Activated CD4-positive, alpha-beta T cell treated with anti-CD3 and anti-CD28 coated beads, Interleukin-2, amount 10 ng/mL, durations not matched to agents 24 days and 14 days (primary cell): ENCODE results near the gene ATG7. TPM values are rescaled to one million over a fixed set of nuclear protein-coding genes. Genes with fewer than 3 reads are reported as not detected.

ENCODE experiments used
- DNase-seq: peaks from one replicate; pipeline ENCODE4 v3.0.0; 2022
- H3K27ac Mint-ChIP-seq: one replicate; pipeline ENCODE4 v1.8.0; 2022; ENCODE audit warnings: mild to moderate bottlenecking, mixed read lengths
- H3K27me3 Mint-ChIP-seq: one replicate; pipeline ENCODE4 v1.8.0; 2022; ENCODE audit warnings: mixed read lengths
- H3K36me3 Mint-ChIP-seq: one replicate; pipeline ENCODE4 v1.8.0; 2022; ENCODE audit warnings: low read depth, mild to moderate bottlenecking, mixed read lengths
- H3K4me1 Mint-ChIP-seq: one replicate; pipeline ENCODE4 v1.8.0; 2021; ENCODE audit warnings: mixed read lengths
- H3K4me3 Mint-ChIP-seq: one replicate; pipeline ENCODE4 v1.8.0; 2022; ENCODE audit warnings: mild to moderate bottlenecking, moderate library complexity, mixed read lengths
- H3K9me3 Mint-ChIP-seq: one replicate; pipeline ENCODE4 v1.8.0; 2021; ENCODE audit warnings: mixed read lengths
- intact Hi-C: fragments of 100-400 bp; cut with micrococcal nuclease; formaldehyde crosslinking; loops from one replicate; pipeline ENCODE4 v1.15.1; 2023
- total RNA-seq: library from RNA; stranded (reverse); gene quantifications from 2 replicates; pipeline ENCODE4 v1.2.3, GENCODE V29; 2022

Gene ATG7
- total RNA-seq, 1 donor from 2014 or later, result 41.4 TPM

- Mint-ChIP-seq H3K27ac (no peak overlapping the region), H3K9me3 (no peaks in the 10 kb centered on the region), H3K4me3 (no peak overlapping the region), H3K36me3 (peaks cover 24% of the 10 kb centered on the region), H3K4me1 (peaks cover 8% of the 10 kb centered on the region), H3K27me3 (no peaks in the 10 kb centered on the region)
- intact Hi-C loops, result no loop called here
- DNase-seq, result no peak
Measured at GRCh38 chr3:11560746-11561145, 288.5 kb downstream of the ATG7 start.

GRCh38 chr3:11562277-11562881 lies 290.2 kb downstream of the ATG7 start:
- Mint-ChIP-seq H3K27me3 (no peaks in the 10 kb centered on the region), H3K36me3 (peaks cover 26% of the 10 kb centered on the region), H3K4me1 (peaks cover 7% of the 10 kb centered on the region), H3K4me3 (no peak overlapping the region), H3K27ac (no peak overlapping the region), H3K9me3 (no peaks in the 10 kb centered on the region)
- no peak for DNase-seq
- intact Hi-C loops, result no loop called here

- peaks cover 20% of the 10 kb centered on the region for H3K36me3 Mint-ChIP-seq
- peaks cover 2% of the 10 kb centered on the region for H3K4me1 Mint-ChIP-seq
- H3K4me3 Mint-ChIP-seq, result no peak overlapping the region
- H3K9me3 Mint-ChIP-seq, result no peaks in the 10 kb centered on the region
- no peak for DNase-seq
- intact Hi-C loops, result no loop called here
- H3K27ac Mint-ChIP-seq, result no peak overlapping the region
- H3K27me3 Mint-ChIP-seq, result no peaks in the 10 kb centered on the region
Measured at GRCh38 chr3:11563159-11563864, 291.1 kb downstream of the ATG7 start.

GRCh38 chr3:11563865-11564185 lies 291.6 kb downstream of the ATG7 start:
- no peak for DNase-seq
- Mint-ChIP-seq H3K36me3 (peaks cover 20% of the 10 kb centered on the region), H3K27me3 (no peaks in the 10 kb centered on the region), H3K4me3 (no peak overlapping the region), H3K4me1 (peaks cover 2% of the 10 kb centered on the region), H3K27ac (no peak overlapping the region), H3K9me3 (no peaks in the 10 kb centered on the region)
- intact Hi-C loops, result no loop called here

- DNase-seq, result no peak
- no peaks in the 10 kb centered on the region for H3K9me3 Mint-ChIP-seq
- intact Hi-C loops, result no loop called here
- no peak overlapping the region for H3K4me3 Mint-ChIP-seq
- peaks cover 20% of the 10 kb centered on the region for H3K36me3 Mint-ChIP-seq
- no peaks in the 10 kb centered on the region for H3K27me3 Mint-ChIP-seq
- no peak overlapping the region for H3K27ac Mint-ChIP-seq
- peaks cover 2% of the 10 kb centered on the region for H3K4me1 Mint-ChIP-seq
Measured at GRCh38 chr3:11564577-11565001, 292.4 kb downstream of the ATG7 start.

GRCh38 chr3:11565072-11565471 lies 292.9 kb downstream of the ATG7 start:
- no peak overlapping the region for H3K4me3 Mint-ChIP-seq
- H3K4me1 Mint-ChIP-seq, result no peaks in the 10 kb centered on the region
- H3K36me3 Mint-ChIP-seq, result peaks cover 16% of the 10 kb centered on the region
- no peak for DNase-seq
- no peaks in the 10 kb centered on the region for H3K27me3 Mint-ChIP-seq
- intact Hi-C loops, result no loop called here
- H3K27ac Mint-ChIP-seq, result no peak overlapping the region
- H3K9me3 Mint-ChIP-seq, result no peaks in the 10 kb centered on the region

- intact Hi-C loops, result no loop called here
- no peak for DNase-seq
- H3K4me3 Mint-ChIP-seq, result no peak overlapping the region
- no peaks in the 10 kb centered on the region for H3K9me3 Mint-ChIP-seq
- no peak overlapping the region for H3K27ac Mint-ChIP-seq
- H3K36me3 Mint-ChIP-seq, result peaks cover 16% of the 10 kb centered on the region
- no peaks in the 10 kb centered on the region for H3K4me1 Mint-ChIP-seq
- no peaks in the 10 kb centered on the region for H3K27me3 Mint-ChIP-seq
Measured at GRCh38 chr3:11565492-11565891, 293.3 kb downstream of the ATG7 start.

GRCh38 chr3:11565932-11566331 lies 293.7 kb downstream of the ATG7 start:
- H3K27ac Mint-ChIP-seq, result no peak overlapping the region
- intact Hi-C loops, result no loop called here

GRCh38 chr3:11566478-11566877 lies 294.3 kb downstream of the ATG7 start:
- Mint-ChIP-seq H3K9me3 (no peaks in the 10 kb centered on the region), H3K4me1 (peaks cover 3% of the 10 kb centered on the region), H3K4me3 (no peak overlapping the region), H3K27me3 (no peaks in the 10 kb centered on the region), H3K36me3 (peaks cover 16% of the 10 kb centered on the region), H3K27ac (no peak overlapping the region)
- intact Hi-C loops, result no loop called here
- no peak for DNase-seq

More at GRCh38 chr3:11565932-11566331, 293.7 kb downstream of the ATG7 start:
- no peak for DNase-seq
- Mint-ChIP-seq H3K27me3 (no peaks in the 10 kb centered on the region), H3K36me3 (peaks cover 16% of the 10 kb centered on the region), H3K4me1 (peaks cover 3% of the 10 kb centered on the region), H3K4me3 (no peak overlapping the region), H3K9me3 (no peaks in the 10 kb centered on the region)

- Mint-ChIP-seq H3K36me3 (peaks cover 16% of the 10 kb centered on the region), H3K4me1 (peaks cover 3% of the 10 kb centered on the region), H3K27ac (no peak overlapping the region), H3K4me3 (no peak overlapping the region), H3K9me3 (no peaks in the 10 kb centered on the region), H3K27me3 (no peaks in the 10 kb centered on the region)
- intact Hi-C loops, result no loop called here
- no peak for DNase-seq
Measured at GRCh38 chr3:11566916-11567315, 294.7 kb downstream of the ATG7 start.

GRCh38 chr3:11567516-11568467 lies 295.6 kb downstream of the ATG7 start:
- no peak overlapping the region for H3K27ac Mint-ChIP-seq
- peaks cover 19% of the 10 kb centered on the region for H3K36me3 Mint-ChIP-seq
- H3K9me3 Mint-ChIP-seq, result no peaks in the 10 kb centered on the region
- no peak overlapping the region for H3K4me3 Mint-ChIP-seq
- no peak for DNase-seq
- no peaks in the 10 kb centered on the region for H3K27me3 Mint-ChIP-seq
- H3K4me1 Mint-ChIP-seq, result peaks cover 3% of the 10 kb centered on the region
- intact Hi-C loops, result no loop called here

- DNase-seq, result no peak
- H3K9me3 Mint-ChIP-seq, result no peaks in the 10 kb centered on the region
- H3K36me3 Mint-ChIP-seq, result peaks cover 17% of the 10 kb centered on the region
- H3K27ac Mint-ChIP-seq, result no peak overlapping the region
- peaks cover 3% of the 10 kb centered on the region for H3K4me1 Mint-ChIP-seq
- H3K4me3 Mint-ChIP-seq, result no peak overlapping the region
- intact Hi-C loops, result no loop called here
- no peaks in the 10 kb centered on the region for H3K27me3 Mint-ChIP-seq
Measured at GRCh38 chr3:11568503-11569155, 296.4 kb downstream of the ATG7 start.

GRCh38 chr3:11569156-11569741 lies 297.1 kb downstream of the ATG7 start:
- Mint-ChIP-seq H3K27ac (no peak overlapping the region), H3K9me3 (no peaks in the 10 kb centered on the region), H3K4me3 (no peak overlapping the region), H3K27me3 (no peaks in the 10 kb centered on the region), H3K36me3 (peaks cover 16% of the 10 kb centered on the region), H3K4me1 (peaks cover 3% of the 10 kb centered on the region)
- no peak for DNase-seq
- intact Hi-C loops, result no loop called here
